Panc1 (cell line): Measurements from ENCODE around the gene ACAD9. TPM values are rescaled to one million over a fixed set of nuclear protein-coding genes. Genes with fewer than 3 reads are reported as not detected.

Source experiments
- ATAC-seq: fragments of 200-7000 bp; cut with Tn5 transposase; 2 replicates; pipeline ENCODE4 v1.9.1; 2020; ENCODE audit warnings: mild to moderate bottlenecking, moderate library complexity
- BruUV-seq: library from RNA; stranded (reverse); fragments of 400-500 nt; replicated peaks from 2 replicates; lab custom pipeline; 2021; lab: Mats Ljungman, UMichigan
- CTCF ChIA-PET: fragments of 300-600 bp; sonication (Branson Sonifier 250); formaldehyde crosslinking; loops from one replicate; lab custom pipeline; 2022; ENCODE audit warnings: antibody characterized with exemption; lab: Charles Lee
- POLR2A ChIA-PET: fragments of 300-600 bp; sonication (Branson Sonifier 250); formaldehyde crosslinking; loops from one replicate; lab custom pipeline; 2022; ENCODE audit warnings: antibody characterized with exemption; lab: Charles Lee
- DNase-seq: peaks from one replicate; pipeline ENCODE4 v3.0.0-alpha.2; 2010; ENCODE audit warnings: low read depth, low spot score
- H3K27ac ChIP-seq: 2 replicates; pipeline ENCODE4 v1.5.1; 2011; ENCODE audit warnings: mild to moderate bottlenecking, low read length, inconsistent platforms
- H3K27me3 ChIP-seq: fragments of 200-500 bp; sonication (Bioruptor generic); 2 replicates; pipeline ENCODE4 v1.6.0; 2014; ENCODE audit warnings: low read length, inconsistent platforms; ENCODE audit not compliant: control insufficient read depth, insufficient read depth
- H3K36me3 ChIP-seq: fragments of 200-500 bp; sonication (Bioruptor generic); 2 replicates; pipeline ENCODE4 v1.5.1; 2014; ENCODE audit warnings: inconsistent platforms, mild to moderate bottlenecking, low read length, moderate library complexity; ENCODE audit not compliant: control insufficient read depth, insufficient read depth
- H3K4me1 ChIP-seq: 2 replicates; pipeline ENCODE4 v1.5.1; 2011; ENCODE audit warnings: inconsistent platforms, mild to moderate bottlenecking, low read length, moderate library complexity; ENCODE audit not compliant: control insufficient read depth, insufficient read depth
- H3K4me3 ChIP-seq, 2 experiments: 2 replicates each; pipeline ENCODE4 v1.5.1; 2011 to 2012; ENCODE audit warnings: low read depth in 2 of 2, low read length in 2 of 2, mild to moderate bottlenecking in 2 of 2, inconsistent platforms in 1 of 2, moderate library complexity in 1 of 2
- H3K9me3 ChIP-seq: fragments of 200-500 bp; sonication (Bioruptor generic); 2 replicates; pipeline ENCODE4 v1.5.1; 2014; ENCODE audit warnings: low read depth, mild to moderate bottlenecking, inconsistent platforms, low read length, moderate library complexity; ENCODE audit not compliant: control insufficient read depth, insufficient read depth
- CTCF ChIP-seq: fragments of 450-650 bp; IDR thresholded peaks from 2 replicates; pipeline ENCODE4 v1.5.1; 2017; ENCODE audit warnings: mild to moderate bottlenecking
- POLR2AphosphoS5 ChIP-seq: IDR thresholded peaks from 2 replicates; pipeline ENCODE4 v1.6.1; 2012; ENCODE audit warnings: mild to moderate bottlenecking, low read depth, low read length, moderate library complexity
- REST ChIP-seq, 2 experiments: IDR thresholded peaks; 2 replicates each; pipeline ENCODE4 v1.6.1; 2011 to 2012; ENCODE audit warnings: low read depth in 2 of 2, control low read depth in 1 of 2, low read length in 1 of 2, mild to moderate bottlenecking in 1 of 2, moderate library complexity in 1 of 2; ENCODE audit not compliant: insufficient read depth in 1 of 2
- SIN3A ChIP-seq: IDR thresholded peaks from 2 replicates; pipeline ENCODE4 v1.6.1; 2012; ENCODE audit warnings: low read depth, mild to moderate bottlenecking, low read length, moderate library complexity, borderline replicate concordance; ENCODE audit not compliant: insufficient read depth
- TCF7L2 ChIP-seq: IDR thresholded peaks from 2 replicates; pipeline ENCODE4 v1.6.1; 2011; ENCODE audit warnings: mild to moderate bottlenecking, low read depth, low read length, inconsistent platforms
- in situ Hi-C: cut with HindIII; loops from 2 replicates; pipeline ENCODE4 v1.10.0; 2016; ENCODE audit warnings: low sequenced_read_pairs, low pct_unique_long_range_greater_than_20kb
- intact Hi-C: fragments of 100-400 bp; cut with micrococcal nuclease; formaldehyde crosslinking; loops from one replicate; pipeline ENCODE4 v1.10.0; 2022; ENCODE audit not compliant: unreplicated experiment
- total RNA-seq: library from RNA; stranded (reverse); gene quantifications from one replicate; pipeline ENCODE4 v1.2.1, GENCODE V29; 2021; ENCODE audit not compliant: unreplicated experiment

ACAD9 gene
- total RNA-seq, 1 experiment from 2014 or later: 70.9 TPM

- in situ Hi-C loops (no loop called here), intact Hi-C loops (no loop called here)
- TF ChIP-seq POLR2AphosphoS5: no peak
- TF ChIP-seq CTCF: no peak
- TF ChIP-seq TCF7L2: no peak
- TF ChIP-seq REST (IDR thresholded peaks at IDR 0.05; ENCODE audit: insufficient read depth in 1 of 2, low read depth in 2 of 2, low read length in 1 of 2): no peak
- TF ChIP-seq SIN3A: no peak
- Histone ChIP-seq H3K36me3 (no peaks in the 10 kb centered on the region), H3K4me1 (no peaks in the 10 kb centered on the region), H3K9me3 (no peaks in the 10 kb centered on the region), H3K4me3 (no peak overlapping the region), H3K27me3 (0 out of 2 replicates have a peak, but pooled peaks cover 2% of the 10 kb centered on the region), H3K27ac (no peak overlapping the region)
- DNase-seq (no peak), ATAC-seq (no peak)
- no TSS peak for BruUV-seq
- ChIA-PET CTCF (interaction anchor here (1.5 kb wide), 1 partner anchor 34 kb away, joined by 8 read pairs; no protein-coding TSS in a partner anchor), POLR2A (no interaction called here)
These were observed 56.9 kb downstream of the ACAD9 start for GRCh38 chr3:128936341-128936740.

- in situ Hi-C loops: no loop called here
- Histone ChIP-seq H3K36me3 (no peaks in the 10 kb centered on the region), H3K4me3 (no peak overlapping the region), H3K9me3 (no peaks in the 10 kb centered on the region), H3K27ac (no peak overlapping the region), H3K4me1 (no peaks in the 10 kb centered on the region), H3K27me3 (0 out of 2 replicates have a peak, but pooled peaks cover 2% of the 10 kb centered on the region)
- DNase-seq: no peak
- POLR2A ChIA-PET: no interaction called here
- no TSS peak for BruUV-seq
- TF ChIP-seq SIN3A (no peak), TCF7L2 (no peak), POLR2AphosphoS5 (no peak), CTCF (no peak), REST (IDR thresholded peaks at IDR 0.05; ENCODE audit: insufficient read depth in 1 of 2, low read depth in 2 of 2, low read length in 1 of 2) (no peak)
- intact Hi-C loops: no loop called here
- CTCF ChIA-PET: no interaction called here
- ATAC-seq: no peak
These were observed 60.8 kb downstream of the ACAD9 start for GRCh38 chr3:128940252-128940651.
